Stimulated activated CD4-positive, alpha-beta T cell treated with anti-CD3 and anti-CD28 coated beads, Interleukin-4, amount 100 ng/mL, for 24 hours (primary cell): ENCODE measurements around the gene RPP40.

Experiments
- DNase-seq: peaks from one replicate; pipeline ENCODE4 v3.0.0-alpha.2; 2020

RPP40 gene

GRCh38 chr6:4969609-4970285, 34.1 kb downstream of the RPP40 start:
- no peak for DNase-seq

- DNase-seq = no peak
Measured at GRCh38 chr6:4967301-4968030, 36.4 kb downstream of the RPP40 start.

GRCh38 chr6:4965562-4966389, 38.1 kb downstream of the RPP40 start:
- no peak for DNase-seq

GRCh38 chr6:4964675-4965561, 38.9 kb downstream of the RPP40 start:
- no peak for DNase-seq

- DNase-seq = no peak
Measured at GRCh38 chr6:4962905-4963304, 40.9 kb downstream of the RPP40 start.

GRCh38 chr6:4961322-4962168, 42.3 kb downstream of the RPP40 start:
- DNase-seq = no peak

- no peak for DNase-seq
Measured at GRCh38 chr6:4958624-4959023, 45.2 kb downstream of the RPP40 start.

GRCh38 chr6:4957521-4958231, 46.2 kb downstream of the RPP40 start:
- no peak for DNase-seq

GRCh38 chr6:4956625-4957024, 47.2 kb downstream of the RPP40 start:
- no peak for DNase-seq

GRCh38 chr6:4953440-4953839, 50.4 kb downstream of the RPP40 start:
- no peak for DNase-seq

- no peak for DNase-seq
Measured at GRCh38 chr6:4950836-4951533, 52.9 kb downstream of the RPP40 start.

GRCh38 chr6:4950076-4950475, 53.8 kb downstream of the RPP40 start:
- DNase-seq = no peak

- no peak for DNase-seq
Measured at GRCh38 chr6:4948781-4949450, 54.9 kb downstream of the RPP40 start.

GRCh38 chr6:4947716-4948115, 56.1 kb downstream of the RPP40 start:
- DNase-seq = no peak

GRCh38 chr6:4946521-4946920, 57.3 kb downstream of the RPP40 start:
- DNase-seq = no peak
